Omental fat pad (tissue), 4 donors: ENCODE data around the gene FAM180A. TPM values are rescaled to one million over a fixed set of nuclear protein-coding genes. Genes with fewer than 3 reads are reported as not detected.

Experiments used
- ATAC-seq: fragments of 150-250 bp; one replicate; pipeline ENCODE4 v1.9.1; 2016; ENCODE audit warnings: mild to moderate bottlenecking, moderate library complexity; ENCODE audit not compliant: low FRiP score
- DNase-seq: peaks from one replicate; pipeline ENCODE4 v3.0.0-alpha.2; 2019; ENCODE audit warnings: low spot score
- CTCF ChIP-seq, 3 donors: fragments of 450-650 bp; IDR thresholded peaks; one replicate each; pipeline ENCODE4 v1.5.1; 2016 to 2017; ENCODE audit warnings: antibody characterized with exemption in 3 of 3, mild to moderate bottlenecking in 3 of 3, moderate library complexity in 2 of 3
- total RNA-seq, 4 donors: library from RNA; depleted of rRNA; stranded (reverse); fragments of >200 nt; gene quantifications; one replicate each; pipeline ENCODE4 v1.1.0, GENCODE V29; 2016

FAM180A gene
- total RNA-seq, 4 donors from 2014 or later, result 1.9 to 30.5 (median 9.8) TPM

- ATAC-seq (no peak), DNase-seq (no peak)
- TF ChIP-seq CTCF (IDR thresholded peaks at IDR 0.05), result no peak
Measured at GRCh38 chr7:135731131-135731530, 17.5 kb downstream of the FAM180A start.

GRCh38 chr7:135729230-135729629 lies 19.4 kb downstream of the FAM180A start:
- DNase-seq (no peak), ATAC-seq (no peak)
- TF ChIP-seq CTCF (IDR thresholded peaks at IDR 0.05), result no peak

GRCh38 chr7:135728136-135728669 lies 20.4 kb downstream of the FAM180A start, which contains the start of gene SLC13A4:
Gene SLC13A4 (minus strand): TSS chr7:135728186. CDS start chr7:135727496, 690 bp downstream.
- TF ChIP-seq CTCF (IDR thresholded peaks at IDR 0.05), result no peak
- DNase-seq, result no peak

GRCh38 chr7:135726911-135727673 lies 21.5 kb downstream of the FAM180A start:
- TF ChIP-seq CTCF (IDR thresholded peaks at IDR 0.05), result no peak
- DNase-seq (no peak), ATAC-seq (no peak)

More at GRCh38 chr7:135728136-135728669, 20.4 kb downstream of the FAM180A start, which contains the start of gene SLC13A4:
- ATAC-seq, result no peak

- TF ChIP-seq CTCF (IDR thresholded peaks at IDR 0.05), result no peak
- DNase-seq, result no peak
- no peak for ATAC-seq
Measured at GRCh38 chr7:135726276-135726788, 22.3 kb downstream of the FAM180A start.

- ATAC-seq (no peak), DNase-seq (no peak)
- no peak for TF ChIP-seq CTCF (IDR thresholded peaks at IDR 0.05)
Measured at GRCh38 chr7:135723411-135723810, 25.2 kb downstream of the FAM180A start.
